NCI-H345 treated with DMSO at 0.1 percent for 48 hours (cell line): Measurements from ENCODE around the gene CAMK2D.

Experiments used
- DNase-seq: peaks from one replicate; lab custom pipeline; 2025; ENCODE audit not compliant: unreplicated experiment; lab: John Stamatoyannopoulos, UW

The CAMK2D gene

GRCh38 chr4:113539408-113539807, 222.1 kb downstream of the CAMK2D start:
- no peak for DNase-seq

DNA sequence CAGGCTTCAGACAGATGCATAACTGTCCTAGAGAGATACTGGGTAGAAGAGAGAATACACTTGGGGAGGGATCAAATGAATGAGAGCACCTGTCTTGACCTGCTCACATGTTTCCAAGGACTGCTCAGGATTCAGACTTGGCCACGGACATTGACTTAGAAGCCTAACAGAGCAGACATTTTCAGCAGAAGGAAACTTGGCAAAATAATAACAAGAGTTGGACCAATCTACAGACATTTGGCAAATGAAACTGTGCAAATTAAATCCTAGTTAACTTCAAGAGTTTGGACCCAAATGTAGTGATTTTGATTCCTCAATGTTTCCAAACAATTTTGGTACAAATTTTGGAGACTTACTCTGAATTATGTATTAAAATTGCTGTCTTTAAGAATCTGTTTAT, 223.9 kb downstream of the CAMK2D start:
- no peak for DNase-seq

GRCh38 chr4:113537203-113537602, 224.3 kb downstream of the CAMK2D start:
- no peak for DNase-seq

DNA sequence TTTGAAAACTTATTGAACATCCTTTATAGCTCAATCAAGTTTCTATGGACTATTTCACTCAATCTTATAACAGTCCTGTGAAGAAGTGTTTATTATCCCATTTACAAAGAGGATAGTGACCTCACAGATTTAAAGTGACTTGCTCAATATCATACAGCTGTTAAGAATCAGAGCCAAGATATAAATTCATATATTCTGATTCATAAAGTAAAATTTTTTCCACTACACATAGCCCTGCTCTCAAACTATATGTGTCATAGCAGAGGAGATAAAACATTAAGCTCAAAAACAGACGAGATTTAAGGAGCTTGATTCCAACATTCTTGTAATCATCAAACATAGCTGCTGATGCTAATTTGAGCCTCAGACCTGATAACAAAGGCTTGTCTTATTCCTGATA, 226.8 kb downstream of the CAMK2D start:
- DNase-seq, result no peak

- DNase-seq, result no peak
Observed at GRCh38 chr4:113531572-113531971, 230.0 kb downstream of the CAMK2D start.

GRCh38 chr4:113528395-113528794, 233.1 kb downstream of the CAMK2D start:
- no peak for DNase-seq

DNA sequence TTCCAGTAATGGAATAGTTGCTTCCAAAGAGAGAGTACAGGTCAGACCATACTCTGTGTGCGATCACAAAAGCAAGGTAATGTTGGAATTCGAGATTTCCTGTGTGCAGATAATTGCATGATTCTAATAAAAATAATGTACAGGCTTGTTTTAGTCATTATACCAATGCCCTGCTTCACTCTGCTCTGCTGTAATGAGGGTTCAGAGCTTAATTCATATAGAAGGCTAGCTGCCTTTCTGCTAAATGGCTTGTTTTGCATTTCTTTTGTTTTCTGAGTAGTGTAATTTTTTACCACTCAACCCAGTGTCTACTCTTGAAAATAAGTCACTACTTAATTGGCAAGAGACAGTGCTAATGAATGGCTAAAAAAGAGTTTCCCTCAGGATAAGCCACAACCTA, 236.0 kb downstream of the CAMK2D start:
- DNase-seq, result no peak

DNA sequence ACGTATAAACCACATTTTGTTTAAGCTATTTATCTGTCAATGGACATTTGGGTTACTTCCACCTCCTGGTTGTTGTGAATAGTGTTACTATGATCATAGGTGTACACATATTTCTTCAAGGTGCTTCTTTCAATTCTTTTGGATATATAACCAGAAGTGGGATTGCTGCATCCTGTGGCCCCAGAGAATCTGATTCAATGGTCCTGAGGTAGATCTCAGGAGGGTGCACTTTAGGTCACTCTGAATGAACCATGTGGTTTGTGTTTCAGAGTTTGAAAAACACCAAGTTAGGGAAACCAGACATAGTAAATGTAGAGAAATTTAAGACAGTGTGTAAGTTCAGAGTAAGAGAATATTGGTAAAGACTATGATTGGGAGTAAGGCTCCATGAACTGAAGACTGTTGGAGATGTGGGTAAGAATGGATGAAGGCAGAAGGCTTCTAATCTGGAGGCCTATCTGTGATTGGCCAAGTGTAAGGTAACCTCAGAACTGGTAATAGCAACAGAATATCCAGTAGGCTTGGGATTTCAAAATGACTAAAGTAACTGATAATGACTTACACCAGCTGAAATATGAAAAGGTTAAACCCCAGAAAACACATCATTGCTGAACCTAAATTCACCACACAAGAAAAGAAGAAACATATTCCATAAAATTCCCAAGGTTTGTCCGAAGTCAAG, 236.9 kb downstream of the CAMK2D start:
- no peak for DNase-seq

DNA sequence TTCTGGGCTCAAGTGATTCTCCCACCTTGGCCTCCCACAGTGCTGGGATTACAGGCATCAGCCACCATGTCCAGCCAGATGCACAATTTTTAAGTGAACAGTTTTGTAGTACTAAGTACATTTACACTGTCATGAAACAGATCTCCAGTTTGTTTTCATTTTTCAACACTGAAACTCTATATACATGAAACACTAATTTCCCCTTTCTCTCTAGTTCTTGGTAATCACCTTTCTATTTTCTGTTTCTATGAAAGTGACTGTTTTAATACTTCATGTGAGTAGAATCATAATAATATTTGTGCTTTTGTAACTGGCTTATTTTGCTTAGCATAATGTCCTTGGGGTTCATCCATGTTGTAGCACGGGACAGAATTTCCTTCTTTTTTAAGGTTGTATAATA, 237.4 kb downstream of the CAMK2D start:
- DNase-seq, result no peak

DNA sequence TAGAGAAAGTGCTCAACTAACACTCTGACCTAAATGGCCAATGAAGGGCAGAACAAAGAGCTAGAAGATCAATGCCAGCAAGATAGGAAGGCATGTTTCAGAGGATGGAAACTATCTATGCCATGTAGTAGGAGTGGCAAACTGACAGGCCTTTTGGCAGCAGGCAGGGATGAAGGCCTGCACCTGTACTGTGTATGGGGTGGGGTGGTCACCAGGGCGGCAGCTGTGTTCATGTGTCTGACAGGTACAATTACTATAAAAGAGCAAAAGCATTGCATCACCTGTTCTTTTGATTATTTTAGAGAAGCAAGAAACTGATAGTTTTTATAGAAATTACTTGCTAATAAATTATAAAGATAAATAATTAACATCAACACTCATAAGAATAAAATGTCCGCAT, 239.1 kb downstream of the CAMK2D start:
- no peak for DNase-seq

GRCh38 chr4:113513382-113513781, 248.2 kb downstream of the CAMK2D start:
- DNase-seq, result no peak

- DNase-seq, result no peak
Observed at GRCh38 chr4:113512880-113513279, 248.7 kb downstream of the CAMK2D start.

DNA sequence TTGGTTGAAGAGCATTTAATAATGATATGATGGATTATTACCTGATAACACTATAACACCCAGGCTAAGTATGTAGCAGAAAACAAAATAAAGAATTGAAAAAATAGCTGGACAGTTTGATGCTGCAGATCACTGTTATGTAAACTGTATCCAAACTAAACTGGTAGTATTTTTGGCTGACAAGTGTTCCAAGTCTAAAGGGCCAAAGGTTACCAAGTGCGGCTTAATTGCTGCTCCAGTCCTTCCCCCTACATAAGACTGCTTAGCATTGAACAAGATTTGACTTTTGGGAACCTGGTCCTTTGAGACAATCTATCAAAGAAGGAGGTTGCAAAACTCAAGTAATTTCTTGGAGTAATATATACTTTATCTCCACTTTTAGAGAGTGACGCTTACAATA, 249.6 kb downstream of the CAMK2D start:
- no peak for DNase-seq

DNA sequence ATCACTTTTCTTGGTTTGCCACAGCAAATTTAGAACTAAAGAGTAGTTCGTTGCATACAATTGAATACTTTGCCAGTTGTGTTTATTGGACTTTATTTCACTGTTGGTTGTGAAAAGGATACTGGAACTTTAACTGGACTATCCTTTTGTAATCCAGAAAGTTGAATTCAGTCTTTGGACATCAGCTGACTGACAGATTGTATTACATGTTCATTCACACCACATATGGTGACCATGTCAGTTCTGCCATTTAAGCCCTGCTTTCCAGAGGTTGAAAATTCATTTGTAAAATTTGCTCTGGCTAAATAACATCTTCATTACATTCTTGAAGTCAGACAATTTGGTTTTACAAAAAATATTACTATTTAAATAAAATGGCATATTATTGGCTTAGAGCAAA, 251.7 kb downstream of the CAMK2D start:
- DNase-seq, result no peak

- DNase-seq, result no peak
Observed at GRCh38 chr4:113505044-113505443, 256.5 kb downstream of the CAMK2D start.

- DNase-seq, result no peak
Observed at GRCh38 chr4:113504422-113504821, 257.1 kb downstream of the CAMK2D start.

- no peak for DNase-seq
Observed at GRCh38 chr4:113503691-113504090, 257.8 kb downstream of the CAMK2D start.

DNA sequence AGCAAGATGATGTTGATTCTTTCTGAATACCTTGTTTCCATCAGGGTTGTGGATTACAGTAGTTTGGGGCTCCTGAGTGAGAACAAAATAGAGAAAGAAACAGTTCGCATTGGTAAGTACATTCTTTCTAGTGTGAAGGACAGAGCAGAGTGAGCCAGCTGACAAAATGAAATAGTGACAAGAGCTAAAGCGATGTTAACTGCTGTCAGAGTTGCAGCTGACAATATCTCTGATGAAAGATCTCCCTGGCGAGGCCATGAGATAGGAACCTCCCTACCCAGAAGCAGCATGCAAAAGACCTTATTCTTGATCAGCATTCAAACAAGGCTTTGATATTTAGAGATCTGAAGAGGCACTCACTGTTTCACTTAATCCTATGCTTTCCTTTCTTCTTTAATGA, 258.6 kb downstream of the CAMK2D start:
- no peak for DNase-seq

DNA sequence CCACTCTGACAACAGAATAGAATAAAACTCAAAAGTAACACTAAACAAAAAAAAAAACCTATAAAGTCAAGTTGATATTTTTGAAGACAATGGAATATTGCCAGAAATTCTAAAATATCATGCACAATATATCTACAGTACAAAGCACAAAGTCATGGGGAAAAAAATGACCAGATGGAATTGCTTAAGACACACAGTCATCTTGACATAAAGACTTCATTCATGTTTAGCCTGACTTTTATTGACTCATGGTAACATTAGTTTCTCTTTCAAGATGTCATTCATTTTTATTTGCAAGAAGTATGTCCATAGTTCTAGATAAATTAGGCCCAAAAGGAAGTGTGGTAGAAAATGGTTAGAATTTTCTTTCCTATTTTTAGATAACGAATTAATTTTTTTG, 259.1 kb downstream of the CAMK2D start:
- DNase-seq, result no peak

- DNase-seq, result no peak
Observed at GRCh38 chr4:113500424-113500823, 261.1 kb downstream of the CAMK2D start.

GRCh38 chr4:113499696-113500095, 261.8 kb downstream of the CAMK2D start:
- no peak for DNase-seq

GRCh38 chr4:113499166-113499565, 262.4 kb downstream of the CAMK2D start:
- DNase-seq, result no peak

DNA sequence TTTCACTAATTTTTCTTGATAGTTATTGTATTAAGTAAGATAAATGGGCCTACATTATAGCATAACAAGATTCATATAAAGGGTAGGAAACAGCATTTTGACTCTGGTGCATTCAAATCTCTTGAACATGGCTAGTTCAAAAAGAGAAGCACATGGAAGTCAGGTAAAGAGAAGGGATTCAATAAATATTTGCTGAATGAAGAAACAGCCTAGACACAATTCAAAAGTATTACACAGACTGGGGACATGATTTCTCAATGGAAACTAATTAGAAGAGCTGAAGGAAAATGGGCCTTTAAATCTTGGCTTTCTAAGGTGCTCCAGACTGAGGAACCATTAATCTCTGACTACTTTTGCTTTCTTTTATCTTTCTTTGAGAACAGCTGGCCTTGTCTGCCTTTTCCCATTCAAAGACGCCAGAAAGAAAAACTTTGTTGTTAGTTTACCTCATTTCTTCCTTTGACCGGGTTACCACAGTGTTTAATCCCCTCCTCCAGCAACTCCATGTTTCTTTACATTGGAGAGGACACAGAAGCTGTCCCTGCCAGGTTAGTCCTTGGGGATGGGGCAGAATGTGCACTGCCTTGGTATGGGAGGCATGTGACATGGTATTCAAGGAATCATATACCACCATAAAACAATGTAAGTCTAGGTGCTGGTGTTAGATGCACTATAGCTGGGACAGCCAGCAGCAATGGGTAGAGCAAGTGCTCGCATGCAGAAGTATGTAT, 264.2 kb downstream of the CAMK2D start:
- DNase-seq, result no peak
